ENCODE results near the gene TSEN2.

The TSEN2 gene

DNA sequence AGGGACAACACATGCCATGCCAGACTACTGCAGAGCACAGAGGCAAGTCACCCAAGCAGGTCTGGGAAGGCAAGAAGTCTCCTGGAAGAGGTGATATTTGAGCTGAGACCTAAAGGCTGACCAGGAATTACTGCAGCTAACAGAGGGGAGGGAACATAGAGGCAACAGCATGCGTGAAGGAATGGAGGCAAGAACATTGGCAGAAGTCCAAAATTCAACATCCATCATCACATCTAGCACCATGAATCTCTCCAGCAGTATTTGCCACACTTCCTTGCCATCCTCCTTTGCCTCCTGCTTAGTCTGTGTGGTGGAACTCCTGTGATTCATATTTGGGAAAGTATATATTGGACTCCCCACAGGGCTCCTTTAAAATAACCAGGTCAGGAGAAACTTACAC lies 870 bp upstream of the TSEN2 start:
- TF ChIP-seq, protein P1, sequence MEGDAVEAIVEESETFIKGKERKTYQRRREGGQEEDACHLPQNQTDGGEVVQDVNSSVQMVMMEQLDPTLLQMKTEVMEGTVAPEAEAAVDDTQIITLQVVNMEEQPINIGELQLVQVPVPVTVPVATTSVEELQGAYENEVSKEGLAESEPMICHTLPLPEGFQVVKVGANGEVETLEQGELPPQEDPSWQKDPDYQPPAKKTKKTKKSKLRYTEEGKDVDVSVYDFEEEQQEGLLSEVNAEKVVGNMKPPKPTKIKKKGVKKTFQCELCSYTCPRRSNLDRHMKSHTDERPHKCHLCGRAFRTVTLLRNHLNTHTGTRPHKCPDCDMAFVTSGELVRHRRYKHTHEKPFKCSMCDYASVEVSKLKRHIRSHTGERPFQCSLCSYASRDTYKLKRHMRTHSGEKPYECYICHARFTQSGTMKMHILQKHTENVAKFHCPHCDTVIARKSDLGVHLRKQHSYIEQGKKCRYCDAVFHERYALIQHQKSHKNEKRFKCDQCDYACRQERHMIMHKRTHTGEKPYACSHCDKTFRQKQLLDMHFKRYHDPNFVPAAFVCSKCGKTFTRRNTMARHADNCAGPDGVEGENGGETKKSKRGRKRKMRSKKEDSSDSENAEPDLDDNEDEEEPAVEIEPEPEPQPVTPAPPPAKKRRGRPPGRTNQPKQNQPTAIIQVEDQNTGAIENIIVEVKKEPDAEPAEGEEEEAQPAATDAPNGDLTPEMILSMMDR (IDR thresholded peaks at IDR 0.05), result no peak

DNA sequence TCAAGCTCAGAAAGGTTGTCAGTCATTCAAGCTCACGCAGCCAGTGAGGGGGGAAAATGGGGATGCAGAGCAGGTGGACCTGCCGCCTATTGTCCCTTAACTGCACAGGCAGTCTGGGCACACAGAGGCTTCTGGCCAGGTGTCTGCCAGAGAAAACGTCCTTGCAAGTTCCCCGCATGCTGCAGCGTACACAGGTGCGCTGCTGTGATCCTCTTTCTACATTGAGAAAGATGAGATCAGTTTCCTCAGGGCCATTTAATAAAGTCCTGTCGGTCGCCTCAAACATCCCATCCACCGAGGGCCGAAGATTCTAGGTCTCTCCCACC lies 445 bp upstream of the TSEN2 start:
- TF ChIP-seq, protein P1 (IDR thresholded peaks at IDR 0.05), result no peak

DNA sequence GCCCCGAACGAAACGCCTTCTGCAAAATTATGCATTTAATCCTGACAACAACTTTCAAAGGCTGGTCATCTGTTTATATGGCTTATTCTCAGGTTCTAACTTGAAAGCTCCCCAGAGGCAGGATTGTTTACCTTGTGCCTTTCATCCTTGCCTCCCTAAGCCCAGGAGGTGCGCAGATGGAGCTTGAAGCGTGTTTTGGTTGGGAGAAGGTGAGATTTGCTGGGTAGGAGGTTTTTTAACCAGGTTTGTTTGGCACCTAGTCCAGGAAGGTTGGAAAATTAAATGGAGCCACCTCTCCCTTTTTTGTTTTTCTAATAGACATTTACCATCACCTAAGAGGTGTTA lies 675 bp downstream of the TSEN2 start:
- TF ChIP-seq, protein P1 (IDR thresholded peaks at IDR 0.05), result no peak

DNA sequence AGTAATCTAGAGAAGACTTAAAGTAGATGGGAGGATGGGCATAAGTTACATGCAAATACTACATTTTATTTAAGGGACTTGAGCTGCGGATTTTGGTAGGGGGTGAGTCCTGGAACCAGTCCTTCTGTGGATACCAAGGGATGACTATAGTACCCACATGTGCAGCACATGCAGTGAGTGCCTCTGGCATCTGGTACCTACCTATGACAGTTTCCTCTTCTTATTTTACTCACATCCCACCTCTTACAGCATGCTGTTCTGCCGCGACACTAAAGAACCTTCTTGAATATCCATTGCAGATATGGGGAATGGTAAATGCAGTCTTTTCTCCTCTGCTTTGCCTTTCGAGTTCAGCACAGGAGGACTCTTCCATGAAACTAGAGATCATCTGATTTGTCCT lies 1.7 kb downstream of the TSEN2 start:
- TF ChIP-seq, protein P1 (IDR thresholded peaks at IDR 0.05), result no peak

DNA sequence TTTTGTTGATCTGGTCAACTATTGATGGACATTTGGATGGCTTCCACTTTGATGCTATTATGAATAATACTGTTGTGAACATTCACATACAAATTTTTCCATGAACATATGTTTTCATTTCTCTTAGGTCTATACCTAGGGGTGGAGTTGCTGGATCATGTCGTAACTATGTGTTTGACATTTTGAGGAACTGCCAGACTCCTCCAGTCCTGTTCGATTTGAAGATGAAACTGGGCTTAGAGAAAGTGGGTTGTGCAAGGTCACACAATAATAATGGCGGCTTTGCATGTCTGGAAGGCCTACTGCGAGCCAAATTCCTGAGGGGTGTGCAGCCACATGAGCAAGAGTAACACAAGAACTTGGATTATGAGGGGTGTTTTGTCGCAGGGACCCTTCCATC lies 2.6 kb downstream of the TSEN2 start:
- TF ChIP-seq, protein P1 (IDR thresholded peaks at IDR 0.05), result no peak

DNA sequence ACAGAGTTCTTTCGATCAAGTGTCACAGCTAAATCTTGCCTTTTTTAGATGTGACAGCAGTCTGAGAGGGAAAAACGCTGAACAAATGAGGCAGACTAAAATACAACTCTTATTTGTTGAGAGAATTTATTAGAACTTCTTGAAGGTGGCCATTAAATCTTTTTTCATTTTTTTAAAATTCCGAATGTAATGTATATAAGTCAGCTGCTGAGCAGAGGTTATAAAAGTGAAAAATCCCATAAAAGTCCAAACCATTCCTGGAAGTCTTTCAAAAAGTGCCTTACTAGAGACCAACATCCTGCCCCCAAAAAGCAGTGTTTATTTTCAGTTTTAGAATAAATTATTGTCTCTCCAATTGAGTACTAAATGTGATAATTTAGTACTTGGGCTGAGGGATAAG lies 3.1 kb downstream of the TSEN2 start:
- TF ChIP-seq, protein P1 (IDR thresholded peaks at IDR 0.05), result no peak

DNA sequence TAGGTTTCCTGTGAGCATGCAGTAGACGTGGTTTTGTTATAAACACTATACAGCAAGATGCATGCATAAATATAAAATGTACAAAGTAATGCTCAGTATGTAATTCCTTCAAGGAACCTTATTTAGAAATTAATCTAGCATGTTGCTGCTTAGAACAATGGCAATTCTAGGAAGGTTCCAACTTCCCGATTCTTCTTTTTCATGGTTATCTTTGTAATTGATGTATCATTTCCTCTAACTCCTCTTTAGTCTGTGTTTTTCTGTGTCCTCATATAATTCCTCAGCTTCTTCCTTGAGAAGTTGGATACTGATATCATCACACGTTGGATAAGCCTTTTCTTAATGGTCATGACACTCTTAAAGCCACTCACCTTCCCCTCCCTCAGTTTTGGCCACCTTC lies 3.5 kb downstream of the TSEN2 start:
- TF ChIP-seq, protein P1 (IDR thresholded peaks at IDR 0.05), result no peak

DNA sequence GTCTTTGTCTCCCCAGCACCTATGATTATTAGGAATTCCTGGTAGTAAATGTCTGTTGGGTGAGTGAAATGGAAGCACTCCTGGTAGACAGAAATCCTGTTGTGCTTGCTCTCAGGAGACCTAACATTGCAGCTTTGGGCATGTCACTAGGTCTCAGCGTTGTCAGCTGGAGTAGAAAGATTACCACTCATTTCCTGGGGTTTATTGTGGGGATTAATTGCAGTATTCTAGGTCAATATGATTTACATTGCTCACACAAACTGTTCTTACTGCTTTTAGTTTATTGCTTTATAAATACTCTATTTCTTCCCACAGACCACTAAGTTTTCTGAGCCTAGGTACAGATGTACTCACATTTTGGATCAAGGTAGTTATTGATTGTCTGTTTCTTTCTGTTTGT lies 5.1 kb downstream of the TSEN2 start:
- TF ChIP-seq, protein P1 (IDR thresholded peaks at IDR 0.05), result no peak

Data from LNCAP (cell line).